Activated naive CD8-positive, alpha-beta T cell treated with anti-CD3 and anti-CD28 coated beads for 36 hours (primary cell): ENCODE results near the gene ENTREP3. TPM values are rescaled to one million over a fixed set of nuclear protein-coding genes. Genes with fewer than 3 reads are reported as not detected.

Source experiments
- total RNA-seq, 2 experiments: library from RNA; stranded (reverse); gene quantifications; one replicate each; pipeline ENCODE4 v1.2.3, GENCODE V29; 2021

Gene ENTREP3
- total RNA-seq, 2 experiments from 2014 or later = 46.6 to 49.7 TPM

Other genes starting within 250 kb of the ENTREP3 start
- gene DCST2, start 221.7 kb downstream of the ENTREP3 start, total RNA-seq = under 1 TPM; 0.20 to 0.31 TPM
- gene DCST1, start 221.7 kb downstream of the ENTREP3 start, total RNA-seq = not detected
- gene ADAM15, start 204.2 kb downstream of the ENTREP3 start, total RNA-seq = 10 to 100 TPM; 31.6 to 32.5 TPM
- gene EFNA4, start 191.7 kb downstream of the ENTREP3 start, total RNA-seq = 1 to 10 TPM; 2.1 to 2.5 TPM
- 1 to 10 TPM; 4.5 to 4.6 TPM for gene EFNA3, start 176.6 kb downstream of the ENTREP3 start, total RNA-seq
- gene EFNA1, start 127.6 kb downstream of the ENTREP3 start, total RNA-seq = under 1 TPM; 0.49 to 0.74 TPM
- gene SLC50A1, start 119.6 kb downstream of the ENTREP3 start, total RNA-seq = 10 to 100 TPM; 50.6 to 51.3 TPM
- gene DPM3, start 115.0 kb downstream of the ENTREP3 start, total RNA-seq = 10 to 100 TPM; 26.8 to 29.2 TPM
- 100 to 1,000 TPM; 135 to 145 TPM for gene KRTCAP2, start 82.2 kb downstream of the ENTREP3 start, total RNA-seq
- 1 to 10 TPM; 4.6 to 4.9 TPM for gene TRIM46, start 81.6 kb downstream of the ENTREP3 start, total RNA-seq
- 1 to 10 TPM; 7.4 to 9.3 TPM for gene THBS3, start 47.6 kb downstream of the ENTREP3 start, total RNA-seq
- gene MTX1, start 46.8 kb downstream of the ENTREP3 start, total RNA-seq = 10 to 100 TPM; 68.0 to 72.5 TPM
- gene SCAMP3, start 6.9 kb upstream of the ENTREP3 start, total RNA-seq = 100 to 1,000 TPM; 108 to 117 TPM
- gene CLK2, start 18.0 kb upstream of the ENTREP3 start, total RNA-seq = 10 to 100 TPM; 61.4 to 65.9 TPM
- 1 to 10 TPM; 1.5 to 1.6 TPM for gene HCN3, start 22.0 kb upstream of the ENTREP3 start, total RNA-seq
- not detected for gene PKLR, start 46.0 kb upstream of the ENTREP3 start, total RNA-seq
- gene FDPS, start 53.4 kb upstream of the ENTREP3 start, total RNA-seq = 100 to 1,000 TPM; 256 to 264 TPM
- gene RUSC1, start 65.4 kb upstream of the ENTREP3 start, total RNA-seq = 10 to 100 TPM; 23.7 to 24.2 TPM